ENCODE results near the gene LCN6. TPM values are rescaled to one million over a fixed set of nuclear protein-coding genes. Genes with fewer than 3 reads are reported as not detected.
"Not testable (repeated sequence)": the region's sequence is repeated elsewhere in the genome, so short reads cannot be mapped to it uniquely, and the experiment has no call there.

The LCN6 gene
- total and polyA plus RNA-seq, 10 of the 15 experiments (the other 5 are each of a cell fraction or from before 2014, with no cell fraction given): not detected

- intact Hi-C loops (cut with micrococcal nuclease; ENCODE audit: unreplicated experiment); DNase-seq (ENCODE audit: low read depth, low spot score); H3K9ac ChIP-seq (ENCODE audit: control insufficient read depth, insufficient read depth, low read length); H4K20me1 ChIP-seq (ENCODE audit: control insufficient read depth, insufficient read depth); H3K79me2 ChIP-seq (ENCODE audit: control insufficient read depth, insufficient read depth, low read length); in situ Hi-C loops (cut with MboI); BruUV-seq (replicated peaks); H3K9me3 ChIP-seq (replicated peaks; ENCODE audit: control insufficient read depth, insufficient read depth, low read length); H3K36me3 ChIP-seq (ENCODE audit: control insufficient read depth in 2 of 2, insufficient read depth in 2 of 2, low read length in 1 of 2); H3K27me3 ChIP-seq (replicated peaks in 1 of 2; ENCODE audit: control insufficient read depth in 2 of 2, insufficient read depth in 2 of 2, low read length in 1 of 2); H3K4me3 ChIP-seq: not testable (repeated sequence)
- ChIA-PET SMC1A (ENCODE audit: uncharacterized antibody, unreplicated experiment) (interaction anchor here (1.1 to 3.7 kb wide), 7 partner anchors 11 to 269 kb away, joined by 3 to 23 read pairs (median 4); no protein-coding TSS in a partner anchor), CTCF (interaction anchor here (0.6 to 9.3 kb wide), 16 partner anchors 11 to 470 kb away, joined by 3 to 163 read pairs (median 4); partner anchors contain the start of genes TMEM141 and TRAF2), POLR2A (interaction anchor here (0.5 to 1.5 kb wide), 8 partner anchors 11 to 445 kb away, joined by 3 to 5 read pairs (median 4); no protein-coding TSS in a partner anchor), RAD21 (ENCODE audit: unreplicated experiment) (interaction anchor here (0.6 to 2.5 kb wide), 16 partner anchors 11 to 269 kb away, joined by 3 to 9 read pairs (median 4); partner anchors contain the start of genes FUT7, PAXX and TMEM141)
- peak overlapping the region; percentile 17; the same call in 1 of the 2 replicates for H2AFZ ChIP-seq (ENCODE audit: control insufficient read depth, low read depth, low read length)
- FAIRE-seq (peak; percentile 84), ATAC-seq (peak; percentile 75)
- H3K4me1 ChIP-seq (ENCODE audit: control insufficient read depth, insufficient read depth, low read length): peaks cover 26% of the 10 kb centered on the region
- peak overlapping the region; percentile 25; the same call in 1 of the 2 replicates for H3K27ac ChIP-seq (ENCODE audit: control insufficient read depth, insufficient read depth)
- WGBS (ENCODE audit: insufficient coverage, insufficient replicate concordance, low lambda C conversion rate, missing lambda C conversion rate): 3% methylated on average over 13 of the region's 18 CpGs
- H3K4me2 ChIP-seq (ENCODE audit: control insufficient read depth, insufficient read depth): peak overlapping the region; percentile 53
- 0 out of 2 replicates have a peak, but pooled peaks have one; percentile 14 for TF ChIP-seq ZNF207 (IDR thresholded peaks at IDR 0.05; ENCODE audit: borderline replicate concordance)
- peak; percentile 25 for TF ChIP-seq USF2 (IDR thresholded peaks at IDR 0.05; ENCODE audit: borderline replicate concordance, low read depth, low read length)
- peak; percentile 55 for TF ChIP-seq RELA (IDR thresholded peaks at IDR 0.05; ENCODE audit: borderline replicate concordance, partially characterized antibody)
- TF ChIP-seq RAD21 (IDR thresholded peaks at IDR 0.05; ENCODE audit: insufficient read depth, low read depth, low read length): 0 out of 2 replicates have a peak, but pooled peaks have one; percentile 7
- 0 out of 2 replicates have a peak, but pooled peaks have one; percentile 15 for TF ChIP-seq TCF12 (IDR thresholded peaks at IDR 0.05; ENCODE audit: low read depth, low read length)
- peak; percentile 51 for TF ChIP-seq IKZF1 (conservative IDR thresholded peaks at IDR 0.05)
- TF ChIP-seq PKNOX1 (IDR thresholded peaks at IDR 0.05): peak; percentile 81
- peak in 1 of 2 experiments; percentile 78; a peak in 2 of 4 replicates for TF ChIP-seq SRF (IDR thresholded peaks at IDR 0.05; ENCODE audit: low read depth in 2 of 2, low read length in 2 of 2)
- TF ChIP-seq BHLHE40 (IDR thresholded peaks at IDR 0.05; ENCODE audit: borderline replicate concordance in 1 of 2, low read depth in 2 of 2, low read length in 1 of 2): peak; percentile 62 to 92; a peak in 3 of 4 replicates
- peak; percentile 68; the same call in 1 of the 2 replicates for TF ChIP-seq NBN (IDR thresholded peaks at IDR 0.05)
- peak; percentile 20 for TF ChIP-seq SMAD1 (IDR thresholded peaks at IDR 0.05; ENCODE audit: low read depth, partially characterized antibody)
- TF ChIP-seq MEF2B (IDR thresholded peaks at IDR 0.05; ENCODE audit: partially characterized antibody, poor library complexity, severe bottlenecking): peak; percentile 46
- peak; percentile 18; the same call in 1 of the 2 replicates for TF ChIP-seq ATF3 (IDR thresholded peaks at IDR 0.05; ENCODE audit: borderline replicate concordance, extremely low read depth, low read depth, low read length)
- peak; percentile 71 for TF ChIP-seq USF1 (IDR thresholded peaks at IDR 0.05; ENCODE audit: borderline replicate concordance, extremely low read length, insufficient read depth, low read depth, low read length)
- peak; percentile 72 to 80 for TF ChIP-seq IKZF2 (IDR thresholded peaks at IDR 0.05)
- TF ChIP-seq EP300 (IDR thresholded peaks at IDR 0.05; ENCODE audit: borderline replicate concordance in 1 of 2, control insufficient read depth in 1 of 2, low read depth in 2 of 2, low read length in 2 of 2): 0 out of 4 replicates have a peak, but pooled peaks of 1 of the 2 experiments have one; percentile 17
- TF ChIP-seq CREM (IDR thresholded peaks at IDR 0.05; ENCODE audit: low read depth): peak; percentile 42
Measured at GRCh38 chr9:136766410-136767120, 18.2 kb upstream of the LCN6 start.
